SKM-1 treated with dmso at 0.1 percent for 144 hours (cell line): ENCODE results near the gene PRR16.

Experiments used
- DNase-seq: peaks from one replicate; lab custom pipeline; 2025; ENCODE audit not compliant: unreplicated experiment; lab: John Stamatoyannopoulos, UW

PRR16 gene

GRCh38 chr5:120512791-120513650 is 48.9 kb downstream of the PRR16 start:
- no peak for DNase-seq

GRCh38 chr5:120516805-120517204 is 52.7 kb downstream of the PRR16 start:
- DNase-seq, result no peak

- no peak for DNase-seq
Measured at GRCh38 chr5:120517607-120518252, 53.6 kb downstream of the PRR16 start.

GRCh38 chr5:120518581-120518980 is 54.5 kb downstream of the PRR16 start:
- no peak for DNase-seq

GRCh38 chr5:120527251-120527650 is 63.2 kb downstream of the PRR16 start:
- no peak for DNase-seq

GRCh38 chr5:120528609-120529008 is 64.5 kb downstream of the PRR16 start:
- no peak for DNase-seq

- no peak for DNase-seq
Measured at GRCh38 chr5:120529386-120529785, 65.3 kb downstream of the PRR16 start.

- DNase-seq, result no peak
Measured at GRCh38 chr5:120531215-120531614, 67.1 kb downstream of the PRR16 start.

GRCh38 chr5:120532835-120533234 is 68.7 kb downstream of the PRR16 start:
- no peak for DNase-seq

GRCh38 chr5:120533581-120533980 is 69.5 kb downstream of the PRR16 start:
- no peak for DNase-seq

GRCh38 chr5:120535900-120536299 is 71.8 kb downstream of the PRR16 start:
- no peak for DNase-seq

- DNase-seq, result no peak
Measured at GRCh38 chr5:120538149-120538548, 74.0 kb downstream of the PRR16 start.

- no peak for DNase-seq
Measured at GRCh38 chr5:120538644-120539043, 74.5 kb downstream of the PRR16 start.

- no peak for DNase-seq
Measured at GRCh38 chr5:120539471-120539870, 75.4 kb downstream of the PRR16 start.

GRCh38 chr5:120540097-120540496 is 76.0 kb downstream of the PRR16 start:
- DNase-seq, result no peak

- DNase-seq, result no peak
Measured at GRCh38 chr5:120544043-120544442, 79.9 kb downstream of the PRR16 start.

- DNase-seq, result no peak
Measured at GRCh38 chr5:120545007-120545406, 80.9 kb downstream of the PRR16 start.

- no peak for DNase-seq
Measured at GRCh38 chr5:120545951-120546350, 81.9 kb downstream of the PRR16 start.

GRCh38 chr5:120546922-120547321 is 82.8 kb downstream of the PRR16 start:
- no peak for DNase-seq

- DNase-seq, result no peak
Measured at GRCh38 chr5:120550358-120550757, 86.3 kb downstream of the PRR16 start.

- no peak for DNase-seq
Measured at GRCh38 chr5:120552638-120553037, 88.5 kb downstream of the PRR16 start.

- no peak for DNase-seq
Measured at GRCh38 chr5:120555345-120555744, 91.2 kb downstream of the PRR16 start.
